Effector memory CD8-positive, alpha-beta T cell (primary cell): ENCODE data around the gene HACL1.
"Not testable (repeated sequence)": the region's sequence is repeated elsewhere in the genome, so short reads cannot be mapped to it uniquely, and the experiment has no call there.

Experiments used
- ATAC-seq: fragments of 150-1000 bp; cut with Tn5 transposase; replicated peaks from 2 replicates; pipeline ENCODE4 v1.10.0; 2021; ENCODE audit warnings: mild to moderate bottlenecking, moderate library complexity
- DNase-seq, 3 experiments: peaks; one replicate each; pipeline ENCODE4 v3.0.0; 2021
- H3K27ac Mint-ChIP-seq, 2 donors: one replicate each; pipeline ENCODE4 v1.8.0; 2022; ENCODE audit warnings: mild to moderate bottlenecking in 2 of 2, mixed read lengths in 2 of 2, moderate library complexity in 2 of 2
- H3K27me3 Mint-ChIP-seq, 2 donors: one replicate each; pipeline ENCODE4 v1.8.0; 2022; ENCODE audit warnings: mixed read lengths in 2 of 2
- H3K36me3 Mint-ChIP-seq: one replicate; pipeline ENCODE4 v1.8.0; 2022; ENCODE audit warnings: mild to moderate bottlenecking, moderate library complexity, mixed read lengths; ENCODE audit not compliant: insufficient read depth
- H3K4me1 Mint-ChIP-seq, 2 donors: one replicate each; pipeline ENCODE4 v1.8.0; 2022; ENCODE audit warnings: low read depth in 2 of 2, mixed read lengths in 2 of 2
- H3K4me3 Mint-ChIP-seq, 2 donors: one replicate each; pipeline ENCODE4 v1.8.0; 2022; ENCODE audit warnings: mild to moderate bottlenecking in 2 of 2, mixed read lengths in 2 of 2, moderate library complexity in 2 of 2
- H3K9me3 Mint-ChIP-seq, 2 donors: one replicate each; pipeline ENCODE4 v1.8.0; 2022; ENCODE audit warnings: mixed read lengths in 2 of 2

The HACL1 gene

DNA sequence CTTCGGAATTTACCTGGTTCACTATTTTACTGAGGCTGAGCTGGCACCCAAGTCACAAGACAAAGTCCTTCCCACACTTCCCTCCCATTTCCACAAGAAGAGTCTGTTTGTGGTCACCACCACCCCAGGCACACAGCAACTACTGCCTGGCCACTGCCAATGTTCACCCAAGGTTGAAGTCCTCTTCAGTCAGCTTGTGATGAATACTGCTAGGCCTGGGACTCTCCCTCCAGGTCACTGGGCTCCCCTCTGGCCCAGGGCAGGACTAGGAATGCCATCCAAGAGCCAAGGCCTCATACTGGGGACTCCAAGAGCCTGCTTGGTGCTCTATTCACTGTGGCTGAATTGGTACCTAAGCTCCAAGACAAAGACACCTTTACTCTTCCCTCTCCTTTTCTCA, 49.5 kb downstream of the HACL1 start:
- no peak overlapping the region for H3K4me3 Mint-ChIP-seq
- no peaks in the 10 kb centered on the region for H3K36me3 Mint-ChIP-seq
- ATAC-seq, result no peak
- H3K4me1 Mint-ChIP-seq, result peaks cover 7 to 17% of the 10 kb centered on the region in 2 donors
- no peak for DNase-seq
- H3K27me3 Mint-ChIP-seq, result no peaks in the 10 kb centered on the region
- peaks cover 0 to 4% of the 10 kb centered on the region in 2 donors for H3K9me3 Mint-ChIP-seq
- H3K27ac Mint-ChIP-seq, result peak overlapping the region in 1 of 2 donors; percentile 62

DNA sequence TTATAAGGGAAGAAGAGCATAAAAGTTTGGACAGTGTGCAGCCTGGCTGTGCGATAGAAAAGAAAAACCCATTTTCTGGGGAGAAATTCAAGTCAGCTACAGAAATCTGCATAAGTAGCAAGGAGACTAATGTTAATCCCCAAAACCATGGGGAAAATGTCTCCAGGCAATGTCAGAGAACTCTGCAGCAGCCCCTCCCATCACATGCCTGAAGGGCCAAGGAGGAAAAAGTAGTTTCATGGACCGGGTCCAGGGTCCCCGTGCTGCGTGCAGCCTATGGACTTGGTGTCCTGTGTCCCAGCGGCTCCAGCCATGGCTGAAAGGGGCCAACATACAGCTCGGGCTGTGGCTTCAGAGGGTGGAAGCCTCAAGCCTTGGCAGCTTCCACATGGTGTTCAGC, 51.5 kb downstream of the HACL1 start:
- Mint-ChIP-seq H3K36me3 (no peaks in the 10 kb centered on the region), H3K4me1 (peaks cover 0 to 6% of the 10 kb centered on the region in 2 donors), H3K27me3 (no peaks in the 10 kb centered on the region), H3K4me3 (no peak overlapping the region), H3K9me3 (peaks cover 3 to 10% of the 10 kb centered on the region in 2 donors), H3K27ac (no peak overlapping the region)
- DNase-seq (no peak), ATAC-seq (no peak)

DNA sequence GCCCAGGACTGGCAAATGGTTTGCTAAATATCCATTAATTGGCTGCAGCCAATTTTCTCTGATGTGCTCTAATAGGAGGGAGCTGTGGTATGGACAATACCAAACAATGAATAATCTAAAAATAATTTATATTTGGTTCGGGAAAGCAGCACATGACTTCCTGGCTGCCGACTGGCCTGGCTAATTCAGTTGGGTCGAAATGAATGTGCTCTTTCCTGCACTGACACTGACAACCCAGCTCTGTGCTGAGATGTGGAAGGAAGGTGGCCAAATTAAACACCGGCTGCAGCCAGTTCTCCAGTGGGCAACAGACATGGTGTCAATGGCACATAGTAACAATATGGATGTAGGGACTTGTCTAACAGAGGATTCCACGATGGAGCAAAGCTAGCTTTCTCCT, 58.8 kb downstream of the HACL1 start:
- Mint-ChIP-seq H3K9me3 (peaks cover 3 to 10% of the 10 kb centered on the region in 2 donors), H3K27ac (no peak overlapping the region), H3K27me3 (no peaks in the 10 kb centered on the region), H3K4me3 (no peak overlapping the region), H3K4me1 (peaks cover 24 to 29% of the 10 kb centered on the region in 2 donors), H3K36me3 (no peaks in the 10 kb centered on the region)
- DNase-seq (no peak), ATAC-seq (no peak)

DNA sequence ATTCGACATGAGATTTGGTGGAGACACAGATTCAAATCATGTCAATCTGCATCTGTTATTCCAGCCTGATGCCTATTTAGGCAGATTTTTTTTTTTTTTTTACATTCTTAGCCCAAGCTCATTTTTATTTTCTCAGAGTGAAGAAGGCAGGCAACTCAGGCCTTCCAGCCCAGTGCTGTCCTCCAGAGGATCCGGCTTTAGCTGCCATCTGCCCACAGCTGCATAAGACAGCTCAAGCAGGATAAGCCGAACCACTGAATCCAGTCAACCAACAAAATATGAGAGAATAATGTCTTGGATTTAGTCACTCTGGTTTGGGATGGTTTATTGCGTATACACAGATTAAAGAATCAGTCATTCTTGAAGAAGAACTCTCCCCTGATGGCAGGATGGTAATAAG, 60.0 kb downstream of the HACL1 start:
- Mint-ChIP-seq H3K36me3 (no peaks in the 10 kb centered on the region), H3K27me3 (no peaks in the 10 kb centered on the region), H3K4me3 (peak overlapping the region in 1 of 2 donors; percentile 5), H3K4me1 (peaks cover 36 to 40% of the 10 kb centered on the region in 2 donors), H3K9me3 (peaks cover 0 to 1% of the 10 kb centered on the region in 2 donors), H3K27ac (peak overlapping the region; percentile 71 to 75)
- no peak for ATAC-seq
- no peak for DNase-seq

DNA sequence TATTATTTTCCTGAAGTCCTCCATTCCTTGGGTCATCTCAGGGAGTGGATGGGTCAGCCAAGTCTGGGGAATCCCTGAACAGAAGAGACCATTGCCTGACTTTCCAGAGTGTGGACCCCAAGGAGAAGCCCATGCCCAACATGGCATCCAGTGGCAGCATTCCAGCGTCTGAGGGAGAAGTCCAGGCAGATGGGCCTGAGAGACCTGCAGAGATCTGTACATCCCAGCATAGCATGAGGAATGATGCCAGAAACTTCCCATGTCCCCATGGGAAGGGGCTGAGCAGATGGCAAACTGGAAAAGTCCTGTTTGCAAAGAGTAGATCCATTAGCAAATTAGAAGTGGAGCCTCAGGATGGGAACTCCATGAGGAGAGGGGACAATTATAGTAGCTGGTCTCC, 62.3 kb downstream of the HACL1 start:
- Mint-ChIP-seq H3K27ac (peak overlapping the region; percentile 80 to 98), H3K4me1 (peaks cover 54 to 55% of the 10 kb centered on the region in 2 donors), H3K36me3 (no peaks in the 10 kb centered on the region), H3K27me3 (no peaks in the 10 kb centered on the region), H3K4me3 (peak overlapping the region in 1 of 2 donors; percentile 30), H3K9me3 (no peaks in the 10 kb centered on the region)
- no peak for DNase-seq
- ATAC-seq, result no peak

DNA sequence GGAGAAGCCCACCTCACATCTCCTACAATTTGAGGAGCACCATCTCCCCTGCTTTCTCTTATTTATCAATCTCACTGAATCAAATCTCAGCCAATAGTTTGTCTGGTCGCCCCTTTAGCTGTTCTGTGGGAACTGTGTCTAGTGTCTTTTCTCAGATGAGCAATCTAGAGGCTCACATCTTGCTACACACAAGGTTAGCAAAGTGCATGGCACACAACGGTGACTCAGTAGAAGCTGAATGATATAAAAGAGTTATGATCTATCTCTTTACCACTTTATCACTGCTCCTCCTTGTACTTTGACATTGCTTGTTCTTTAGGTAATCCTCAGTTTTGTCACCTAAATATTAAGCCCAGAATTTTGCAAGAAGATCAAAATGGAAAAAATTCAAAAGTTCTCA, 63.0 kb downstream of the HACL1 start:
- no peaks in the 10 kb centered on the region for H3K27me3 Mint-ChIP-seq
- H3K4me1 Mint-ChIP-seq, result peaks cover 54 to 55% of the 10 kb centered on the region in 2 donors
- H3K4me3 Mint-ChIP-seq, result peak overlapping the region; percentile 32 to 37

DNA sequence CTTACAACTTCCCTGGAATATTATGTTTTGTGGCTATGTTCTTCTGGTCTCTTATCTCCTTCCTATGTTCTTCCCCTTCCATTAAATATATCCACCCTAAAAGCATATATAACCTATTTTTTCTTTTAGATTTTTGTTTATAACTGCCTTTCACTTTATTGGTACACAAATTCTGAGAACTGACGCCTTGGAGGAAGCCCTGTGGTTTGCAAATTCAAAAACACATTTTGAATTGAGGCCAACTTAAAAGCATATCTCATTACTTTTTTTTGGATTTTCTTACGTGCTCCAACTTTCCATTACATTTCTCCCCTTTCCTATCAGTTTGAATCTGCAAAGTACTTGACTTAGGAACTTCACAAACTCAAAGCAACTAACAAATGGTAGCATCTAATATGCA, 64.5 kb downstream of the HACL1 start:
- DNase-seq (no peak), ATAC-seq (peak; percentile 24)
- Mint-ChIP-seq H3K9me3 (no peaks in the 10 kb centered on the region), H3K4me3 (peak overlapping the region; percentile 72 to 89), H3K27ac (peak overlapping the region; percentile 80 to 98), H3K4me1 (peaks cover 54 to 62% of the 10 kb centered on the region in 2 donors), H3K27me3 (no peaks in the 10 kb centered on the region), H3K36me3 (peaks cover 3% of the 10 kb centered on the region)

More for the DNA sequence above, 63.0 kb downstream of the HACL1 start:
- DNase-seq (no peak), ATAC-seq (no peak)
- Mint-ChIP-seq H3K36me3 (no peaks in the 10 kb centered on the region), H3K27ac (peak overlapping the region; percentile 80 to 98), H3K9me3 (no peaks in the 10 kb centered on the region)

DNA sequence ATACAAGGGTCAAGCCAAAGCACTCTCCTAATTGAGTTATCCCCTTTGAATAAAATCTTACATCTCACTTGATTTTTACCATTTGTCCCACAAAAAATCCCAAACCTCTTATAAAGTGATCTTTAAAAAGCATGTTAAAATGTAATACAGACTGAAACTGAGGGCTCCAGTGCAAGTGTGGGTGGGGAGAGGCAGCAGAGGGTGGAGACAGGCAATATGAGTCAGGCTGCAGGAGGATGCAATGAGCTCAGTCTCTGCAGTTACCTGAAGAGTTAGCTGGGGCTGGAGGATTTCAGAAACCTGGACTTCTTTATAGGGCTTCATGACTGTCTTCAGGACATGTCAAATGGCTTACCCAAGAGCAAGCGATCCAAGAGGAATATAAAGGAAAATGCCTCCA, 65.6 kb downstream of the HACL1 start:
- DNase-seq (no peak), ATAC-seq (peak; percentile 89)
- H3K27me3 Mint-ChIP-seq, result no peaks in the 10 kb centered on the region
- no peaks in the 10 kb centered on the region for H3K9me3 Mint-ChIP-seq
- H3K4me3 Mint-ChIP-seq, result peak overlapping the region; percentile 72 to 89
- peaks cover 10% of the 10 kb centered on the region for H3K36me3 Mint-ChIP-seq
- H3K4me1 Mint-ChIP-seq, result peaks cover 53 to 65% of the 10 kb centered on the region in 2 donors
- H3K27ac Mint-ChIP-seq, result peak overlapping the region; percentile 80 to 98

DNA sequence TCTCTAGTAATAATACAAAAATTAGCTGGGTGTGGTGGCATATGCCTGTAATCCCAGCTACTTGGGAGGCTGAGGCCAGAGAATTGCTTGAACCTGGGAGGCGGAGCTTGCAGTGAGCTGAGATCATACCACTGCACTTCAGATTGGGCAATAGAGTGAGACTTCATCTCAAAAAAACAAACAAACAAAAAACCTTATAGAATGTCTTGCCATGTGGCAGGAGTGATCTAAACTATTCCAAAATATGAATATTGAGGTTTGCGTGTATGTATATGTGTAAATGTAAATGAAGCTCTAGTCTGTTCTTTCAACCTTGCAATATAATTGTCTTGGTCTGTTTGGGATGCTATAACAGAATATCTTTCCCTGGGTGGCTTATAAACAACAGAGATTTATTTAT, 68.8 kb downstream of the HACL1 start:
- Mint-ChIP-seq H3K27ac (peak overlapping the region in 1 of 2 donors; percentile 85), H3K4me1 (peaks cover 56 to 65% of the 10 kb centered on the region in 2 donors)
- H3K27me3 Mint-ChIP-seq, DNase-seq, H3K4me3 Mint-ChIP-seq, H3K36me3 Mint-ChIP-seq, ATAC-seq, H3K9me3 Mint-ChIP-seq: not testable (repeated sequence)

DNA sequence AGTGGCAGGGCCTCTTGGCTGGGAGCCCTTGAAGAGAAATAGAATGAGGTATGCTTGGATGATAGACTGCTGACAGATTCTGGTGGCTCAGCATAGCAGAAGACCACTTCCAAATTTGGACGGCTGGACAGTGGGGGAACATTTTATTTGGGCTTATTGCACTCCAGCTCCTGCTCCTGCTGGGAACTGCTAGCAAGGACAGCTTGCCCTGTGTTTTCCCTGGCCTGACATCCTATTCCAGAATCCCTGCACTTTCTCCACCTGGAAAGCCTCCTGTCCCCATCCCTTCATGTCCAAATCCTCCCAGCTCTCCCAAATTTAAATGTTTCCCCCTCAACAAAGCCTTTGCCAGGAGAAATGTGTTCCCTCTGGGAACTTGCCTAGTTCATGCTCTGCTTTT, 70.0 kb downstream of the HACL1 start:
- H3K4me1 Mint-ChIP-seq, result peaks cover 43 to 53% of the 10 kb centered on the region in 2 donors
- H3K9me3 Mint-ChIP-seq, result no peaks in the 10 kb centered on the region
- ATAC-seq, result no peak
- no peak for DNase-seq
- H3K36me3 Mint-ChIP-seq, result peaks cover 10% of the 10 kb centered on the region
- peak overlapping the region; percentile 69 to 85 for H3K27ac Mint-ChIP-seq
- no peak overlapping the region for H3K4me3 Mint-ChIP-seq
- H3K27me3 Mint-ChIP-seq, result no peaks in the 10 kb centered on the region

DNA sequence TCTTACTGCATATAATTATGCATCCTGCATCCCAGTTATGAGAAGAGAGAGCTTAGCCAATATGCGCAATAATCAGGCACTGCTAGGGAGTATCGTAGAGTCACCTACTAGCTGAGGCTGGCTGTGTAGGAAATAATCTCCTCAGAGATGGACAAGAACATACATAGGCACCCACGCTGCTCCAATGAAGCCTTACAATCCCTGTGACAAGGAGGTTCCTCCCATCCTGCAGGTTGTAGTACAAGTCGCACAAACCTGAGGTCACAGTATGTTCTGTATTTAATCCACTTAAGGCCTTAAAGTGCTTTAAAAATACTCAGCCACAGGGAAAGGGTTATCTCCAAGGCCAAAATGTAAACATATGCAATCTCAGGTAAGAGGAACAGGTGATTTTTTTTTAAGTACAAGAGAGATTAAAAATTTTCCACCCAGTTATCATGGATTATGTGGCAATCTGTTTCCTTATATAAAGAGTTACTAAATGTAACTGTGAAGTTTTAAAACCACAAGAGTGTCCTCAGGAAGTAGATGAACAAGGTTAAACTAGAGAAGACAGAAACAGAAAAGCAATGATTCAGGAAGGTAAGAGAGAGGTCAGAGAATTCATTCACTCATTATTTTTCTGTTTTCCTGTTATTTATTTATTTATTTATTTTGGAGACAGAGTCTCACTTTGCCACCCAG, 72.4 kb downstream of the HACL1 start:
- ATAC-seq, result peak; percentile 80
- peak overlapping the region; percentile 11 to 47 for H3K4me3 Mint-ChIP-seq
- H3K9me3 Mint-ChIP-seq, result no peaks in the 10 kb centered on the region
- no peak for DNase-seq
- H3K27me3 Mint-ChIP-seq, result no peaks in the 10 kb centered on the region
- H3K27ac Mint-ChIP-seq, result peak overlapping the region; percentile 69 to 85
- peaks cover 10% of the 10 kb centered on the region for H3K36me3 Mint-ChIP-seq
- H3K4me1 Mint-ChIP-seq, result peaks cover 25 to 41% of the 10 kb centered on the region in 2 donors

DNA sequence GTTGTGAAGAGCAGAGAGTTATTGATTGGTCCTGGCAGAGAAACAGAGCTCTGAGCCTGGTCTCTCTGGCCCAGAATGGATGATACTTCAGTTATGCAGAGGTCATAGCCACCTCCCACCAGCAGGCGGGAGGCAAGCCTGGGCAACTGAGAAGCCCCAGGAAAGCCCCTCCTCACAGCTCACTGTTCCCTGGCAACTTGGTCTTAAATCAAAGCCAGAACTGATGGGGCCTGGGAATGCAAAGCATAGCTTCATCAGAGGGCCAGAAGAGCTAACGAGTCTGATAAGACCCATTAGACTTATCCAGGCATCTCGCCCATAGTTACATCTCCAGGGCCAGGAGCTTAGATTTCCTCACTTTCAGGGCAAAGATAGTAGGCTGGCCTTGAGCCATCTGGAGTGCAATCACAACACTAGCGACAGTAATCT, 74.3 kb downstream of the HACL1 start:
- DNase-seq, result no peak
- H3K27me3 Mint-ChIP-seq, result no peaks in the 10 kb centered on the region
- peaks cover 8% of the 10 kb centered on the region for H3K36me3 Mint-ChIP-seq
- H3K4me3 Mint-ChIP-seq, result no peak overlapping the region
- no peak for ATAC-seq
- H3K27ac Mint-ChIP-seq, result no peak overlapping the region
- no peaks in the 10 kb centered on the region for H3K9me3 Mint-ChIP-seq
- H3K4me1 Mint-ChIP-seq, result peaks cover 25 to 36% of the 10 kb centered on the region in 2 donors

DNA sequence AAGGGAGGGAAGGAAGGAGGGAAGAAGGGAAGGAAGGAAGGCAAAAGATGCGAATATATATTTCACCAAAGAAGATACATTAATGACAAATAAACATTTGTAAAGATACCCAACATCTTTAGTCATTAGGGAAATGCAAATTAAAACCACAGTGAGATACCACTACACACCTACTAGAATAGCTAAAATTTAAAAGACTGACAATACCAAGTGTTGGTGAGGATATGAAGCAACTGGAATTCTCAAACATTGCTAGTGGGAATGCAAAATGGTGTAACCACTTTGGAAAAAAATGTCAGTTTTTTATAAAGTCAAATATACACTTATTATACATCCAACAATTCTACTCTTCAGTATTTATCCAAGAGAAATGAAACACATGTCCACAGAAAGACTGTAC, 75.6 kb downstream of the HACL1 start:
- DNase-seq, result no peak
- H3K27ac Mint-ChIP-seq, result no peak overlapping the region
- ATAC-seq, result no peak
- H3K36me3 Mint-ChIP-seq, result no peaks in the 10 kb centered on the region
- H3K4me1 Mint-ChIP-seq, result peaks cover 27 to 31% of the 10 kb centered on the region in 2 donors
- H3K4me3 Mint-ChIP-seq, result no peak overlapping the region
- no peaks in the 10 kb centered on the region for H3K9me3 Mint-ChIP-seq
- no peaks in the 10 kb centered on the region for H3K27me3 Mint-ChIP-seq

DNA sequence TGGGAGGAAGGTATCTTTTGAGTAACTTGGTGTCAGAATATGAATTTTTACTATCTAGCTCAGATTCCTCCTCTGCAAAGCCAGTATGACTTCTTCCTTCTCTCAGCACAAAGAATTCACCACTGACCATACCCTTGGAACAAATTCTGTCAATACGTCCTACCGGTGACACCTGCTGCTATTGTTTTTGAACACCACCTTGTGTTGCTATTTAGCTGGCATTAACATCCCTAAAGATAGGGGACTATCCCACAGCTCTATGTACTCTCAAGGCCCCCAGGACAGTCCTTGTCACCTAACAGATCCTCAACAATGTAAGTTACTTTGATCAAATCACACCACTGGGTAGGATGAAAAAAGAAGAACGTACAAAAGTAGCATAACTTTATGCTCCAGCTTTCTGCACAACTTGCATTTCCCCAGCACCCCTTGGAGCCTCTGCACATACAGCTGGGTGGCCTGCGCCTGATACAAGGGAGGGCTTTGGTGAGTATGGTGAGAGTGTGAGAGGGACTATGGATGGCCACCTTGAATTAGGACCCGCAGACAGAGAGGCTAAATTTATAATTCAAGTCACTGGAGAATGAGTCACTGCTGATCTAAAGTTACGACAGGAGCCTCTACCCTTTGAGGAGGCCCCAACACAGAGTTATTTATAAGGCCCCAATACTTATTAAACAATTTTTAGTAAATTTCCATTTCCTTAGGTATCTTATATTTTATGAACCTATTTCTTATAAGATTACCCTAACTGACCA, 77.5 kb downstream of the HACL1 start:
- no peak for ATAC-seq
- no peaks in the 10 kb centered on the region for H3K9me3 Mint-ChIP-seq
- H3K4me1 Mint-ChIP-seq, result peaks cover 21 to 32% of the 10 kb centered on the region in 2 donors
- H3K4me3 Mint-ChIP-seq, result no peak overlapping the region
- H3K36me3 Mint-ChIP-seq, result no peaks in the 10 kb centered on the region
- no peak for DNase-seq
- no peaks in the 10 kb centered on the region for H3K27me3 Mint-ChIP-seq
- H3K27ac Mint-ChIP-seq, result no peak overlapping the region
